ENCODE results near the gene TMC1. TPM values are rescaled to one million over a fixed set of nuclear protein-coding genes. Genes with fewer than 3 reads are reported as not detected.
A peak's percentile ranks its signal among the peaks of the same experiment; 100 is the strongest.

The TMC1 gene
- total RNA-seq, 4 donors from 2014 or later: not detected

GRCh38 chr9:72826996-72827949 lies 305.9 kb downstream of the TMC1 start:
- H3K36me3 ChIP-seq: no peaks in the 10 kb centered on the region
- H3K4me3 ChIP-seq: no peak overlapping the region
- TF ChIP-seq EP300 (IDR thresholded peaks at IDR 0.05) (no peak), POLR2AphosphoS5 (IDR thresholded peaks at IDR 0.05) (no peak), POLR2A (IDR thresholded peaks at IDR 0.05) (no peak), CTCF (IDR thresholded peaks at IDR 0.05) (no peak)
- DNase-seq (ENCODE audit: low spot score in 2 of 2): no peak
- WGBS: 65% methylated on average over 7 of the region's 7 CpGs
- H3K9me3 ChIP-seq: no peaks in the 10 kb centered on the region
- H3K4me1 ChIP-seq: peaks cover 12% of the 10 kb centered on the region
- H3K27me3 ChIP-seq: no peaks in the 10 kb centered on the region
- no peak overlapping the region for H3K27ac ChIP-seq

- Histone ChIP-seq H3K36me3 (no peaks in the 10 kb centered on the region), H3K27ac (peak overlapping the region; percentile 10), H3K4me3 (no peak overlapping the region), H3K27me3 (no peaks in the 10 kb centered on the region), H3K4me1 (peaks cover 12% of the 10 kb centered on the region), H3K9me3 (no peaks in the 10 kb centered on the region)
- TF ChIP-seq POLR2A (IDR thresholded peaks at IDR 0.05): no peak
- TF ChIP-seq CTCF (IDR thresholded peaks at IDR 0.05): no peak
- no peak for TF ChIP-seq EP300 (IDR thresholded peaks at IDR 0.05)
- TF ChIP-seq POLR2AphosphoS5 (IDR thresholded peaks at IDR 0.05): no peak
- WGBS: 84% methylated on average over 2 of the region's 2 CpGs
- DNase-seq (ENCODE audit: low spot score in 2 of 2): no peak
Measured at GRCh38 chr9:72827950-72828731, 306.7 kb downstream of the TMC1 start.

- Histone ChIP-seq H3K36me3 (no peaks in the 10 kb centered on the region), H3K27ac (no peak overlapping the region), H3K27me3 (no peaks in the 10 kb centered on the region), H3K4me3 (no peak overlapping the region), H3K4me1 (no peaks in the 10 kb centered on the region), H3K9me3 (no peaks in the 10 kb centered on the region)
- no peak for TF ChIP-seq CTCF (IDR thresholded peaks at IDR 0.05)
- 81% methylated on average over 1 of the region's 1 CpG for WGBS
- DNase-seq (ENCODE audit: low spot score in 2 of 2): no peak
Measured at GRCh38 chr9:72834994-72835393, 313.6 kb downstream of the TMC1 start.

- no peak for DNase-seq (ENCODE audit: low spot score in 2 of 2)
- H3K4me1 ChIP-seq: no peaks in the 10 kb centered on the region
- TF ChIP-seq EP300 (IDR thresholded peaks at IDR 0.05) (no peak), CTCF (IDR thresholded peaks at IDR 0.05) (no peak), POLR2AphosphoS5 (IDR thresholded peaks at IDR 0.05) (no peak), POLR2A (IDR thresholded peaks at IDR 0.05) (no peak)
- no peaks in the 10 kb centered on the region for H3K27me3 ChIP-seq
- H3K4me3 ChIP-seq: no peak overlapping the region
- WGBS: 72% methylated on average over 6 of the region's 6 CpGs
- no peak overlapping the region for H3K27ac ChIP-seq
- no peaks in the 10 kb centered on the region for H3K36me3 ChIP-seq
- no peaks in the 10 kb centered on the region for H3K9me3 ChIP-seq
Measured at GRCh38 chr9:72836790-72837189, 315.4 kb downstream of the TMC1 start.

GRCh38 chr9:72839085-72839484 lies 317.7 kb downstream of the TMC1 start:
- TF ChIP-seq POLR2AphosphoS5 (IDR thresholded peaks at IDR 0.05) (no peak), POLR2A (IDR thresholded peaks at IDR 0.05) (no peak), CTCF (IDR thresholded peaks at IDR 0.05) (no peak), EP300 (IDR thresholded peaks at IDR 0.05) (no peak)
- no peaks in the 10 kb centered on the region for H3K36me3 ChIP-seq
- no peaks in the 10 kb centered on the region for H3K27me3 ChIP-seq
- no peaks in the 10 kb centered on the region for H3K4me1 ChIP-seq
- no peak overlapping the region for H3K27ac ChIP-seq
- no peak overlapping the region for H3K4me3 ChIP-seq
- DNase-seq (ENCODE audit: low spot score in 2 of 2): no peak
- WGBS: 70% methylated on average over 3 of the region's 3 CpGs
- no peaks in the 10 kb centered on the region for H3K9me3 ChIP-seq

Measured in suprapubic skin (tissue), 4 donors.